Astrocyte of the cerebellum (primary cell): ENCODE data around the gene CLPTM1L.

Source experiments
- DNase-seq: peaks from one replicate; pipeline ENCODE4 v3.0.0-alpha.2; 2011; ENCODE audit warnings: low read depth
- H3K4me3 ChIP-seq: 2 replicates; pipeline ENCODE4 v1.5.1; 2011; ENCODE audit warnings: mild to moderate bottlenecking, low read depth, low read length, moderate library complexity
- in situ Hi-C: cut with HindIII; loops from 2 replicates; pipeline ENCODE4 v1.10.0; 2017; ENCODE audit warnings: low sequenced_read_pairs
- TF ChIP-seq, protein P1 (sequence below): IDR thresholded peaks from 2 replicates; pipeline ENCODE4 v1.5.1; 2012; ENCODE audit warnings: low read length, low read depth, moderate library complexity, mild to moderate bottlenecking; ENCODE audit errors: missing control alignments

Gene CLPTM1L

DNA sequence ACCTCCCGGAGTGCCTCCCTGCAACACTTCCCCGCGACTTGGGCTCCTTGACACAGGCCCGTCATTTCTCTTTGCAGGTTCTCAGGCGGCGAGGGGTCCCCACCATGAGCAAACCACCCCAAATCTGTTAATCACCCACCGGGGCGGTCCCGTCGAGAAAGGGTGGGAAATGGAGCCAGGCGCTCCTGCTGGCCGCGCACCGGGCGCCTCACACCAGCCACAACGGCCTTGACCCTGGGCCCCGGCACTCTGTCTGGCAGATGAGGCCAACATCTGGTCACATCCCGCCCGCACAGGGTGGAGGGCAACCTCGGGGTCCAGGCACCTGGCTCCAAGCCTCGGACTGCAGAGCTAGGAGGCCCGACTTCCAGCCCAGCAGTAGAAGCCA is 49.3 kb downstream of the CLPTM1L start:
- in situ Hi-C loops, result no loop called here
- TF ChIP-seq, protein P1, sequence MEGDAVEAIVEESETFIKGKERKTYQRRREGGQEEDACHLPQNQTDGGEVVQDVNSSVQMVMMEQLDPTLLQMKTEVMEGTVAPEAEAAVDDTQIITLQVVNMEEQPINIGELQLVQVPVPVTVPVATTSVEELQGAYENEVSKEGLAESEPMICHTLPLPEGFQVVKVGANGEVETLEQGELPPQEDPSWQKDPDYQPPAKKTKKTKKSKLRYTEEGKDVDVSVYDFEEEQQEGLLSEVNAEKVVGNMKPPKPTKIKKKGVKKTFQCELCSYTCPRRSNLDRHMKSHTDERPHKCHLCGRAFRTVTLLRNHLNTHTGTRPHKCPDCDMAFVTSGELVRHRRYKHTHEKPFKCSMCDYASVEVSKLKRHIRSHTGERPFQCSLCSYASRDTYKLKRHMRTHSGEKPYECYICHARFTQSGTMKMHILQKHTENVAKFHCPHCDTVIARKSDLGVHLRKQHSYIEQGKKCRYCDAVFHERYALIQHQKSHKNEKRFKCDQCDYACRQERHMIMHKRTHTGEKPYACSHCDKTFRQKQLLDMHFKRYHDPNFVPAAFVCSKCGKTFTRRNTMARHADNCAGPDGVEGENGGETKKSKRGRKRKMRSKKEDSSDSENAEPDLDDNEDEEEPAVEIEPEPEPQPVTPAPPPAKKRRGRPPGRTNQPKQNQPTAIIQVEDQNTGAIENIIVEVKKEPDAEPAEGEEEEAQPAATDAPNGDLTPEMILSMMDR, result no peak
- DNase-seq, result no peak
- no peak overlapping the region for H3K4me3 ChIP-seq

GRCh38 chr5:1294835-1295649 is 49.9 kb downstream of the CLPTM1L start, which contains the start of gene TERT:
TERT (minus strand) TSS chr5:1295068; CDS start chr5:1294989, 79 bp downstream.
- TF ChIP-seq, protein P1, result no peak
- H3K4me3 ChIP-seq, result no peak within 1 kb of the TSS
- no peak for DNase-seq
- in situ Hi-C loops, result no loop called here

GRCh38 chr5:1294206-1294834 is 50.6 kb downstream of the CLPTM1L start:
- H3K4me3 ChIP-seq, result no peak overlapping the region
- TF ChIP-seq, protein P1, result no peak
- in situ Hi-C loops, result no loop called here
- no peak for DNase-seq

DNA sequence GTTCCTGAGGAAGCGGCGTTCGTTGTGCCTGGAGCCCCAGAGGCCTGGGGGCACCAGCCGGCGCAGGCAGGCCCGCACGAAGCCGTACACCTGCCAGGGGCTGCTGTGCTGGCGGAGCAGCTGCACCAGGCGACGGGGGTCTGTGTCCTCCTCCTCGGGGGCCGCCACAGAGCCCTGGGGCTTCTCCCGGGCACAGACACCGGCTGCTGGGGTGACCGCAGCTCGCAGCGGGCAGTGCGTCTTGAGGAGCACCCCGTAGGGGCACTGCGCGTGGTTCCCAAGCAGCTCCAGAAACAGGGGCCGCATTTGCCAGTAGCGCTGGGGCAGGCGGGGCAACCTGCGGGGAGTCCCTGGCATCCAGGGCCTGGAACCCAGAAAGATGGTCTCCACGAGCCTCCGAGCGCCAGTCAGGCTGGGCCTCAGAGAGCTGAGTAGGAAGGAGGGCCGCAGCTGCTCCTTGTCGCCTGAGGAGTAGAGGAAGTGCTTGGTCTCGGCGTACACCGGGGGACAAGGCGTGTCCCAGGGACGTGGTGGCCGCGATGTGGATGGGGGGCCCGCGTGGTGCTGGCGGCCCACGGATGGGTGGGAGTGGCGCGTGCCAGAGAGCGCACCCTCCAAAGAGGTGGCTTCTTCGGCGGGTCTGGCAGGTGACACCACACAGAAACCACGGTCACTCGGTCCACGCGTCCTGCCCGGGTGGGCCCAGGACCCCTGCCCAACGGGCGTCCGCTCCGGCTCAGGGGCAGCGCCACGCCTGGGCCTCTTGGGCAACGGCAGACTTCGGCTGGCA is 51.3 kb downstream of the CLPTM1L start:
- in situ Hi-C loops, result no loop called here
- no peak overlapping the region for H3K4me3 ChIP-seq
- DNase-seq, result no peak
- TF ChIP-seq, protein P1, result no peak

DNA sequence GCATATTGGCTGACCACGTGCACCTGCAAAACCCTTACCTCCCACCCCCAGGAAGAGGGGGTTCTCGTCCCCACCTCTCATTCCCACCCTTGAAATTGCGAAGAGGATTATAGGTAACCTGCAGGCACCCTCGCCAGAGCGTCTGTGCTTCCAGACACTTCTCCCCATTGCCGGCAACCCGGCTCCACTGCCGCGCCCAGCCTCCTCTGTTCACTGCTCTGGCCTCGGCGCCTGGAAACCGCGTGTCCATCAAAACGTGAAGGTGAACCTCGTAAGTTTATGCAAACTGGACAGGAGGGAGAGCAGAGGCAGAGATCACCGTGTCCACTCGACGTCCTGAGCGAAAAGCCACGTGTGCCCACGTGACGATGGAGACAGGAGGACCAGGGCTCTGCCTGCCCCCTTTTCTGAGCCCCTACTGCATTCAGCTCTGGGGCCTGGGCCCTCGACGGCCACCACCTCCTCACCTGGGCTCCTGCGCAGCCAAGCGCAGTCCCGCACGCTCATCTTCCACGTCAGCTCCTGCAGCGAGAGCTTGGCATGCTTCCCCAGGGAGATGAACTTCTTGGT is 52.0 kb downstream of the CLPTM1L start:
- in situ Hi-C loops, result no loop called here
- H3K4me3 ChIP-seq, result no peak overlapping the region
- DNase-seq, result no peak
- TF ChIP-seq, protein P1, result no peak

GRCh38 chr5:1292139-1292538 is 52.8 kb downstream of the CLPTM1L start:
- no peak for DNase-seq
- TF ChIP-seq, protein P1, result no peak
- in situ Hi-C loops, result no loop called here

More at GRCh38 chr5:1292139-1292538, 52.8 kb downstream of the CLPTM1L start:
- H3K4me3 ChIP-seq, result no peak overlapping the region
